ENCODE measurements around the gene CCSER2. TPM values are rescaled to one million over a fixed set of nuclear protein-coding genes. Genes with fewer than 3 reads are reported as not detected.

The CCSER2 gene
- total and polyA plus RNA-seq, 2 donors (not counting 1 experiment from before 2014, with no cell fraction given) = 6.0 to 45.9 TPM

DNA sequence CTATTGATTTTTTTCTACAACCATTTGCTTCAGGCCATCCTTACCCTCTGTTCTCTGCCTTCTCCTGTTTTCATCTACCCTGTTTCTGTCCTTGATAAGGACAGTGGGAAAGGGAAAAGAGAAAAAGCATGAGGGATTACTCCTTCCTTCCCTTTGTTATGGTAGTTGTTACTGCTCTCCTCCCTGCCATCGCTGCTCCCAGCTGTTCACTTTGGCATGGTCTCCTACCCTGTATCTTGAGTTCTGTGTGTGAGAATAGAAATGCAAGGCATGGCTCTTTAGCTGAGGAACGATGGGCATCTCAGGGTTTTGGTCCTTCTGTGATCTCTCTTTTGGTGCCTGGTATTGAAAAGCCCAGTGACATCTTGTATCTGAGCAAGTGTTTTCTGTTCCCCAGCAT is 6.4 kb downstream of the CCSER2 start:
- Histone ChIP-seq H3K36me3 (replicated peaks in 1 of 2; ENCODE audit: control extremely low read depth in 1 of 2, control insufficient read depth in 1 of 2, extremely low read depth in 1 of 2, insufficient read depth in 2 of 2, low read length in 1 of 2) (no peaks in the 10 kb centered on the region), H4K20me1 (ENCODE audit: control insufficient read depth, insufficient read depth, low read length, poor library complexity, severe bottlenecking) (peaks cover 74% of the 10 kb centered on the region), H3K9me3 (ENCODE audit: control extremely low read depth in 1 of 3, control insufficient read depth in 2 of 3, insufficient read depth in 1 of 3, low read length in 2 of 3) (no peaks in the 10 kb centered on the region), H3K9ac (ENCODE audit: low read length) (no peak overlapping the region), H3K79me2 (ENCODE audit: control insufficient read depth, insufficient read depth, low read length) (peaks cover 90% of the 10 kb centered on the region), H3K4me2 (replicated peaks; ENCODE audit: low read depth, low read length, poor library complexity, severe bottlenecking) (no peak overlapping the region), H2AFZ (ENCODE audit: insufficient read depth, low read depth, low read length, poor library complexity, severe bottlenecking) (no peak overlapping the region), H3K4me3 (ENCODE audit: control extremely low read depth in 1 of 5, extremely low read depth in 1 of 5, insufficient read depth in 1 of 5, low read depth in 2 of 5, low read length in 4 of 5) (no peak overlapping the region), H3K27me3 (replicated peaks in 1 of 4; ENCODE audit: control extremely low read depth in 1 of 4, control insufficient read depth in 3 of 4, insufficient read depth in 4 of 4, low read length in 3 of 4) (no peaks in the 10 kb centered on the region), H3K4me1 (ENCODE audit: control insufficient read depth in 2 of 2, insufficient read depth in 2 of 2, low read length in 2 of 2) (peaks cover 19 to 20% of the 10 kb centered on the region in 2 donors), H3K27ac (ENCODE audit: low read length in 2 of 2) (no peak overlapping the region)
- no peak for TF ChIP-seq EZH2 (IDR thresholded peaks at IDR 0.05; ENCODE audit: borderline replicate concordance, insufficient read depth, low read depth, low read length, poor library complexity, severe bottlenecking)
- TF ChIP-seq, protein P1, sequence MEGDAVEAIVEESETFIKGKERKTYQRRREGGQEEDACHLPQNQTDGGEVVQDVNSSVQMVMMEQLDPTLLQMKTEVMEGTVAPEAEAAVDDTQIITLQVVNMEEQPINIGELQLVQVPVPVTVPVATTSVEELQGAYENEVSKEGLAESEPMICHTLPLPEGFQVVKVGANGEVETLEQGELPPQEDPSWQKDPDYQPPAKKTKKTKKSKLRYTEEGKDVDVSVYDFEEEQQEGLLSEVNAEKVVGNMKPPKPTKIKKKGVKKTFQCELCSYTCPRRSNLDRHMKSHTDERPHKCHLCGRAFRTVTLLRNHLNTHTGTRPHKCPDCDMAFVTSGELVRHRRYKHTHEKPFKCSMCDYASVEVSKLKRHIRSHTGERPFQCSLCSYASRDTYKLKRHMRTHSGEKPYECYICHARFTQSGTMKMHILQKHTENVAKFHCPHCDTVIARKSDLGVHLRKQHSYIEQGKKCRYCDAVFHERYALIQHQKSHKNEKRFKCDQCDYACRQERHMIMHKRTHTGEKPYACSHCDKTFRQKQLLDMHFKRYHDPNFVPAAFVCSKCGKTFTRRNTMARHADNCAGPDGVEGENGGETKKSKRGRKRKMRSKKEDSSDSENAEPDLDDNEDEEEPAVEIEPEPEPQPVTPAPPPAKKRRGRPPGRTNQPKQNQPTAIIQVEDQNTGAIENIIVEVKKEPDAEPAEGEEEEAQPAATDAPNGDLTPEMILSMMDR (IDR thresholded peaks at IDR 0.05) = no peak
- DNase-seq (no peak), ATAC-seq (ENCODE audit: low read depth) (no peak)
- POLR2A ChIA-PET = no interaction called here
- WGBS (ENCODE audit: insufficient coverage) = 100% methylated on average over 1 of the region's 2 CpGs
- Mint-ChIP-seq H3K27me3 (no peaks in the 10 kb centered on the region), H3K4me1 (peaks cover 28% of the 10 kb centered on the region), H3K4me3 (no peak overlapping the region), H3K27ac (no peak overlapping the region), H3K9me3 (ENCODE audit: insufficient read depth) (no peaks in the 10 kb centered on the region)
- intact Hi-C loops (cut with micrococcal nuclease) = no loop called here
- CTCF ChIA-PET = interaction anchor here (0.8 to 1.4 kb wide), 2 partner anchors 16 to 24 kb away, joined by 3 to 4 read pairs; no protein-coding TSS in a partner anchor

DNA sequence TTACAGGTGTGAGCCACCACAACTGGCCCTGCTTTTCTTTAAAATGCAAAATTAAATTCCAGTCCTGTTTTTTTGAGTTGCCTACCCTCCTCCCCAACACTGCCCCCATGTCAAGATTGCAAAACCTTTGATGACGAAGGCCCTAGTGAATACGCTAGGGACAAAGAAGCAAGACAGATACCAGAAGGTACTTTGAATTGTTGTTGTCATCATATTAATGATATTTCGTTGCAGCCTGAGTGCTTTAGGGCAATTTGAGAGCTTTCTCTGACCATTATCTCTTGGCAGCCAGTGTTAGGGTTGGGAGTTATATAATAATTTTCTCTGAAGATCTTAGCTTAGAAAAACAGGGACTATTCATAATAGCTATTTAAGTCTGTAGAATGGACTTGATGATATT is 7.1 kb downstream of the CCSER2 start:
- Histone ChIP-seq H2AFZ (ENCODE audit: insufficient read depth, low read depth, low read length, poor library complexity, severe bottlenecking) (no peak overlapping the region), H4K20me1 (ENCODE audit: control insufficient read depth, insufficient read depth, low read length, poor library complexity, severe bottlenecking) (peaks cover 70% of the 10 kb centered on the region), H3K4me1 (ENCODE audit: control insufficient read depth in 2 of 2, insufficient read depth in 2 of 2, low read length in 2 of 2) (peaks cover 12 to 13% of the 10 kb centered on the region in 2 donors), H3K9me3 (ENCODE audit: control extremely low read depth in 1 of 3, control insufficient read depth in 2 of 3, insufficient read depth in 1 of 3, low read length in 2 of 3) (no peaks in the 10 kb centered on the region), H3K27me3 (replicated peaks in 1 of 4; ENCODE audit: control extremely low read depth in 1 of 4, control insufficient read depth in 3 of 4, insufficient read depth in 4 of 4, low read length in 3 of 4) (no peaks in the 10 kb centered on the region), H3K4me2 (replicated peaks; ENCODE audit: low read depth, low read length, poor library complexity, severe bottlenecking) (no peak overlapping the region), H3K79me2 (ENCODE audit: control insufficient read depth, insufficient read depth, low read length) (peaks cover 91% of the 10 kb centered on the region), H3K9ac (ENCODE audit: low read length) (no peak overlapping the region), H3K4me3 (ENCODE audit: control extremely low read depth in 1 of 5, extremely low read depth in 1 of 5, insufficient read depth in 1 of 5, low read depth in 2 of 5, low read length in 4 of 5) (no peak overlapping the region), H3K36me3 (replicated peaks in 1 of 2; ENCODE audit: control extremely low read depth in 1 of 2, control insufficient read depth in 1 of 2, extremely low read depth in 1 of 2, insufficient read depth in 2 of 2, low read length in 1 of 2) (no peaks in the 10 kb centered on the region), H3K27ac (ENCODE audit: low read length in 2 of 2) (no peak overlapping the region)
- DNase-seq = no peak
- ChIA-PET CTCF (interaction anchor here (0.9 to 1.8 kb wide), 2 partner anchors 17 to 18 kb away, joined by 3 to 14 read pairs; no protein-coding TSS in a partner anchor), POLR2A (no interaction called here)
- no peak overlapping the region for H3K27ac Mint-ChIP-seq
- no peaks in the 10 kb centered on the region for H3K9me3 Mint-ChIP-seq (ENCODE audit: insufficient read depth)
- no peak overlapping the region for H3K4me3 Mint-ChIP-seq
- 100% methylated on average over 1 of the region's 3 CpGs for WGBS (ENCODE audit: insufficient coverage)
- peaks cover 22% of the 10 kb centered on the region for H3K4me1 Mint-ChIP-seq
- no peak for TF ChIP-seq EZH2 (IDR thresholded peaks at IDR 0.05; ENCODE audit: borderline replicate concordance, insufficient read depth, low read depth, low read length, poor library complexity, severe bottlenecking)
- TF ChIP-seq, protein P1 (IDR thresholded peaks at IDR 0.05) = no peak
- intact Hi-C loops (cut with micrococcal nuclease) = no loop called here
- no peak for ATAC-seq (ENCODE audit: low read depth)
- no peaks in the 10 kb centered on the region for H3K27me3 Mint-ChIP-seq
